ENCODE data around the gene ANGEL1.

The ANGEL1 gene

DNA sequence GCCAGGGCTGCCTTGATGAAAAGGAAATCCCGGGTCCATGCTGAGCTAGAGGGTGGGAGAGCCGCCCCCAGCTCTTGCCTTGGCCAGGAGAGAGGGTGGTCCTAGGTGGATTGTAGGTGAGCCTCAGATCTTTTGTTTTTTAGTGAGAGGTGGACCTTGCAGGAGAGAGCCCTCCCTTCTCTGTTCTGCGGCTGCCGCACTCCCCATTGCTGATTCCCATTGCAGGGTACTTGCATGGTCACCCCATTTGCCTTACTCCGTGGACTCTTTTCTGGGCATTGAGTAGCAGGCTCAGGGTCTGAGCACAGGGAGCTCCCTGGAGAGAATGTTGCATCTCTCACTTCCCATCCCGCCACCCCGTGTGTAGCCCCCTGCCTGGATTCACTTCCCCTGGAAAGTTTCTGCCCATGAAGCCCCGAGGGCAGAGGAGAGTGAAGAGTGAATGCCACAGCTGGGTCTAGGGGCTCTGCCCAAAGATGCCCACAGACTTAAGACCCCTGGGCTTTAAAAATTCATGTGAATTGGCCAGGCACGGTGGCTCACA is 41.2 kb downstream of the ANGEL1 start:
- H3K27ac Mint-ChIP-seq = peak overlapping the region; percentile 77
- peaks cover 62% of the 10 kb centered on the region for H3K36me3 Mint-ChIP-seq (ENCODE audit: low read depth)
- no peaks in the 10 kb centered on the region for H3K27me3 Mint-ChIP-seq
- H3K4me1 Mint-ChIP-seq (ENCODE audit: low read depth) = peaks cover 97% of the 10 kb centered on the region
- no peaks in the 10 kb centered on the region for H3K9me3 Mint-ChIP-seq
- peak overlapping the region; percentile 13 for H3K4me3 Mint-ChIP-seq
- intact Hi-C loops (cut with micrococcal nuclease) = no loop called here

DNA sequence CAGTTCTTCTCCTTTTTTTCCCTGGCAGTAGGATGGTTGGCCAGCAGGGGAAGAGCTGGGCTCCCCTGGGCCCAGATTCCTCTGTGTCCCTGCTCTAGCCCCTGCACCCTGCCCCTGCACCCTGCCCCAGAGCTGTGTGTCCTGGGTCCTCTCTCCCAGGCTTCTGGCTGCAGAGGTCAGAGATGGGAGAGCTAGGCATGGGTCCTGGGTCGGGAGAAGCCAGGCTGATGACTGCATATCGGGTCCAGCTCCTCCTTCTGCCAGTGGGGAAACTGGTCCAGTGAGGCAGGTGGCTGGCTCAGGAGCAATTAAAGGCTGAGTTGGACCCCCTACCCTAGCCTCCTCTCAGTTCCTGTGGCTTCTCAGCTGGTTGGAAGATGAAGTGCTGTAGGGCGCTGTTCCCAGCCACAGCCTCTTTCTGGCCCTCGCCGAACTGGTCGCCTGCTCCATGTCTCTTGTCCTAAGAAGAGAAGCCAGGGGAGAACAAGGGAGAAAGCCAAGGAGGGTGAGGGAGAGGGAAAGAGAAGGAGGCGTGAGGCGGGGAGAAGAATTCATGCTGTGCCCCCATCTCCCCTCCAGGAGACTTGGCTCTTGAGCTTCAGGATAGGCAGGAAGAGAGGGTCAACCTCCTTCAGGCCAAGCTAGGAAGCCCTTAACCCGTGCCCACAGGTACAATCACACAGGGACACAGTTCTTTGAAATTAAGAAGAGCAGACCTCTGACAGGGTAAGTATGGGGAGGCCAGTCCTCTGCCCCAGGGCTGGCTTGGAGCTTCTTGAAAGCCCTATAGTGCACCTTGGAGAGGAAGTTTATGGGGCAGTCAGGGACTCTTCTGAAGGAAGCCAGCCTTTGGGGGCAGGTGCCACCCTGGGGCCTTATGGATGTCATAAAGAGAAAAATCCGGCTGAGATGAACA is 41.9 kb downstream of the ANGEL1 start:
- Mint-ChIP-seq H3K27ac (peak overlapping the region; percentile 77), H3K27me3 (no peaks in the 10 kb centered on the region), H3K4me1 (ENCODE audit: low read depth) (peaks cover 96% of the 10 kb centered on the region), H3K36me3 (ENCODE audit: low read depth) (peaks cover 62% of the 10 kb centered on the region), H3K4me3 (no peak overlapping the region), H3K9me3 (no peaks in the 10 kb centered on the region)
- intact Hi-C loops (cut with micrococcal nuclease) = no loop called here

- H3K36me3 Mint-ChIP-seq (ENCODE audit: low read depth) = peaks cover 62% of the 10 kb centered on the region
- H3K9me3 Mint-ChIP-seq = no peaks in the 10 kb centered on the region
- peak overlapping the region; percentile 77 for H3K27ac Mint-ChIP-seq
- H3K27me3 Mint-ChIP-seq = no peaks in the 10 kb centered on the region
- intact Hi-C loops (cut with micrococcal nuclease) = no loop called here
- H3K4me3 Mint-ChIP-seq = no peak overlapping the region
- H3K4me1 Mint-ChIP-seq (ENCODE audit: low read depth) = peaks cover 96% of the 10 kb centered on the region
Measured at GRCh38 chr14:76769636-76770292, 42.9 kb downstream of the ANGEL1 start.

- Mint-ChIP-seq H3K4me1 (ENCODE audit: low read depth) (peaks cover 95% of the 10 kb centered on the region), H3K27ac (peak overlapping the region; percentile 77), H3K36me3 (ENCODE audit: low read depth) (peaks cover 56% of the 10 kb centered on the region), H3K27me3 (no peaks in the 10 kb centered on the region), H3K4me3 (peak overlapping the region; percentile 13), H3K9me3 (no peaks in the 10 kb centered on the region)
- intact Hi-C loops (cut with micrococcal nuclease) = no loop called here
Measured at GRCh38 chr14:76768671-76769500, 43.8 kb downstream of the ANGEL1 start.

GRCh38 chr14:76767681-76768656 is 44.7 kb downstream of the ANGEL1 start:
- H3K27me3 Mint-ChIP-seq = no peaks in the 10 kb centered on the region
- H3K4me3 Mint-ChIP-seq = peak overlapping the region; percentile 33
- intact Hi-C loops (cut with micrococcal nuclease) = no loop called here
- H3K4me1 Mint-ChIP-seq (ENCODE audit: low read depth) = peaks cover 95% of the 10 kb centered on the region
- H3K36me3 Mint-ChIP-seq (ENCODE audit: low read depth) = peaks cover 57% of the 10 kb centered on the region
- peak overlapping the region; percentile 77 for H3K27ac Mint-ChIP-seq
- H3K9me3 Mint-ChIP-seq = no peaks in the 10 kb centered on the region

- intact Hi-C loops (cut with micrococcal nuclease) = no loop called here
- Mint-ChIP-seq H3K27ac (no peak overlapping the region), H3K4me3 (no peak overlapping the region), H3K36me3 (ENCODE audit: low read depth) (peaks cover 56% of the 10 kb centered on the region), H3K4me1 (ENCODE audit: low read depth) (peaks cover 82% of the 10 kb centered on the region), H3K27me3 (no peaks in the 10 kb centered on the region), H3K9me3 (no peaks in the 10 kb centered on the region)
Measured at GRCh38 chr14:76765461-76765931, 47.2 kb downstream of the ANGEL1 start.

GRCh38 chr14:76763096-76764041 is 49.3 kb downstream of the ANGEL1 start:
- Mint-ChIP-seq H3K27me3 (no peaks in the 10 kb centered on the region), H3K4me3 (peak overlapping the region; percentile 88)

GRCh38 chr14:76762411-76763095 is 50.1 kb downstream of the ANGEL1 start:
- intact Hi-C loops (cut with micrococcal nuclease) = loop anchor here (5.0 kb wide), 1 partner anchor 40 kb away; no protein-coding TSS in a partner anchor

More at GRCh38 chr14:76763096-76764041, 49.3 kb downstream of the ANGEL1 start:
- Mint-ChIP-seq H3K27ac (peak overlapping the region; percentile 86), H3K9me3 (no peaks in the 10 kb centered on the region), H3K36me3 (ENCODE audit: low read depth) (peaks cover 38% of the 10 kb centered on the region), H3K4me1 (ENCODE audit: low read depth) (peaks cover 79% of the 10 kb centered on the region)
- intact Hi-C loops (cut with micrococcal nuclease) = loop anchor here (5.0 kb wide), 1 partner anchor 41 kb away; no protein-coding TSS in a partner anchor

GRCh38 chr14:76761960-76762410 is 50.7 kb downstream of the ANGEL1 start:
- Mint-ChIP-seq H3K9me3 (no peaks in the 10 kb centered on the region), H3K36me3 (ENCODE audit: low read depth) (peaks cover 38% of the 10 kb centered on the region), H3K27me3 (peaks cover 2% of the 10 kb centered on the region), H3K4me1 (ENCODE audit: low read depth) (peaks cover 73% of the 10 kb centered on the region), H3K4me3 (peak overlapping the region; percentile 88), H3K27ac (peak overlapping the region; percentile 86)
- intact Hi-C loops (cut with micrococcal nuclease) = loop anchor here (5.0 kb wide), 1 partner anchor 40 kb away; no protein-coding TSS in a partner anchor

More at GRCh38 chr14:76762411-76763095, 50.1 kb downstream of the ANGEL1 start:
- Mint-ChIP-seq H3K9me3 (no peaks in the 10 kb centered on the region), H3K4me1 (ENCODE audit: low read depth) (peaks cover 77% of the 10 kb centered on the region), H3K27ac (peak overlapping the region; percentile 86), H3K27me3 (peaks cover 2% of the 10 kb centered on the region), H3K4me3 (peak overlapping the region; percentile 88), H3K36me3 (ENCODE audit: low read depth) (peaks cover 38% of the 10 kb centered on the region)

DNA sequence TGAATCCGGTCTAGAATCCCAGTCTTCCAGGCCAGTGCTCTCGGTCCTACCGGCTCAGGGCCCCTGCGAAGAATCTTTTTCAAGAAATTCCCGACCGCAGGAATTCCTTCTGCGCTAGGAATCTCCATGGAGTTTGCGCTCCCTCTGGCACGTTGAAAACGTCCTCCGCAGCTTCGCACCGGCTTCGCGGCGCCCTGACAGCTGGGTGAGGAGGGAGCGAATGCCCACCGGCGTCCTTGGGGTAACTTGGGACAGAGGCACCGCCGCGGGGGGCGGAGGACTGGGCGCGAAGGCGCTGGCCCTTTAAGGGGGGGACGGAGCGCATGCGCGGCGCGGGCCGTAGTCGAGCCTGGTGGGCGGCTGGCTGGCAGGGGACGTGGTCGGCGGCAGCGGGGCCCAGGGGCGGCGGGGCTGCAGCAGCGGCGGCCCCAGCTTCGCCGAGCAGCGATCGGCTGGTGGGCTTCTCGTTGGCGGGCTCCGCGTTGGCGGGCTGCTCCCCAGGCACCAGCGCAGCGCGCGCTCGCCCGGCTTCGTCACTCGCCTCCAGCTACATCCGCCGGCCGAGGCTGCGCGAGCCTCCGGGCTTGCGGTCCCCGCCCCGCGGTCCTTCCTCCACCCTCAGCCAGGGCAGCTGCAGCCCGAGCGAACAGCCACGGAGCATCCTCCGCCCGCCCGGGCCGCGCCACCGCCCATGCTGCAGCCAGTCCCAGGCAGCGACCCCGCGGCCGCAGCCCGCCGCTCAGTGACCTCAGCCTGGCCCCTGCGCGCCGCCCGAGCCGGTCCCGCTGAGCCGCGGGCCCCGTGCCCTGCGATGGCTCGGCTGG is 51.3 kb downstream of the ANGEL1 start, which contains the start of gene VASH1:
Gene VASH1 (plus strand): TSS at position 333 of the 824 bp plus-strand sequence. CDS start 1,354 bp downstream, outside the sequence.
- Mint-ChIP-seq H3K27me3 (peaks cover 2% of the 10 kb centered on the region), H3K4me1 (ENCODE audit: low read depth) (peaks cover 67% of the 10 kb centered on the region), H3K4me3 (peak within 1 kb of the TSS; percentile 88), H3K27ac (peak within 1 kb of the TSS; percentile 86), H3K36me3 (ENCODE audit: low read depth) (peaks cover 33% of the 10 kb centered on the region), H3K9me3 (no peaks in the 10 kb centered on the region)
- intact Hi-C loops (cut with micrococcal nuclease) = loop anchor here (5.0 kb wide), 1 partner anchor 39 kb away; no protein-coding TSS in a partner anchor

Measured in dendritic cell treated with granulocyte-macrophage colony-stimulating factor and Interleukin-4, amounts not matched to agents 40 ng/mL and 50 ng/mL, for 4 days (primary cell).